ENCODE results near the gene VASH1. TPM values are rescaled to one million over a fixed set of nuclear protein-coding genes. Genes with fewer than 3 reads are reported as not detected.

The VASH1 gene
- total RNA-seq, 1 donor from 2014 or later = 28.4 TPM

GRCh38 chr14:76780875-76781647 lies 19.8 kb downstream of the VASH1 start:
- no peak for DNase-seq (ENCODE audit: low spot score in 2 of 2)
- intact Hi-C loops (cut with DNase I) = no loop called here
- Histone ChIP-seq H3K27ac (peak overlapping the region; percentile 59 to 65), H3K9me3 (no peaks in the 10 kb centered on the region), H3K36me3 (peaks cover 6 to 16% of the 10 kb centered on the region in 2 donors), H3K4me3 (no peak overlapping the region), H3K4me1 (peaks cover 0 to 10% of the 10 kb centered on the region in 2 donors), H3K27me3 (no peaks in the 10 kb centered on the region)
- no peak for TF ChIP-seq CTCF (IDR thresholded peaks at IDR 0.05)

GRCh38 chr14:76781648-76782051 lies 20.4 kb downstream of the VASH1 start:
- Histone ChIP-seq H3K27me3 (no peaks in the 10 kb centered on the region), H3K27ac (peak overlapping the region; percentile 59 to 65), H3K9me3 (no peaks in the 10 kb centered on the region), H3K36me3 (peaks cover 5 to 14% of the 10 kb centered on the region in 2 donors), H3K4me3 (no peak overlapping the region), H3K4me1 (peaks cover 0 to 10% of the 10 kb centered on the region in 2 donors)
- DNase-seq (ENCODE audit: low spot score in 2 of 2) = no peak
- intact Hi-C loops (cut with DNase I) = no loop called here
- no peak for TF ChIP-seq CTCF (IDR thresholded peaks at IDR 0.05)

GRCh38 chr14:76782115-76782884 lies 21.0 kb downstream of the VASH1 start:
- Histone ChIP-seq H3K36me3 (peaks cover 5 to 10% of the 10 kb centered on the region in 2 donors), H3K4me1 (peaks cover 0 to 10% of the 10 kb centered on the region in 2 donors), H3K4me3 (no peak overlapping the region), H3K27ac (peak overlapping the region; percentile 59 to 65), H3K27me3 (no peaks in the 10 kb centered on the region), H3K9me3 (no peaks in the 10 kb centered on the region)
- no peak for DNase-seq (ENCODE audit: low spot score in 2 of 2)
- intact Hi-C loops (cut with DNase I) = no loop called here
- TF ChIP-seq CTCF (IDR thresholded peaks at IDR 0.05) = no peak

GRCh38 chr14:76782885-76783566 lies 21.8 kb downstream of the VASH1 start:
- Histone ChIP-seq H3K27me3 (no peaks in the 10 kb centered on the region), H3K4me3 (no peak overlapping the region), H3K36me3 (peaks cover 10 to 14% of the 10 kb centered on the region in 2 donors), H3K4me1 (peaks cover 0 to 10% of the 10 kb centered on the region in 2 donors), H3K27ac (peak overlapping the region; percentile 59 to 65), H3K9me3 (no peaks in the 10 kb centered on the region)
- no peak for TF ChIP-seq CTCF (IDR thresholded peaks at IDR 0.05)
- DNase-seq (ENCODE audit: low spot score in 2 of 2) = no peak
- intact Hi-C loops (cut with DNase I) = no loop called here

GRCh38 chr14:76784266-76784874 lies 23.1 kb downstream of the VASH1 start:
- no peak overlapping the region for H3K4me3 ChIP-seq
- peaks cover 0 to 10% of the 10 kb centered on the region in 2 donors for H3K4me1 ChIP-seq
- no peaks in the 10 kb centered on the region for H3K9me3 ChIP-seq
- peaks cover 16 to 20% of the 10 kb centered on the region in 2 donors for H3K36me3 ChIP-seq
- H3K27ac ChIP-seq = peak overlapping the region; percentile 19 to 59
- intact Hi-C loops (cut with DNase I) = loop anchor here (2.0 kb wide), 2 partner anchors 24 to 28 kb away; partner anchors contain the start of genes ANGEL1 and VASH1
- no peak for TF ChIP-seq CTCF (IDR thresholded peaks at IDR 0.05)
- H3K27me3 ChIP-seq = no peaks in the 10 kb centered on the region
- DNase-seq (ENCODE audit: low spot score in 2 of 2) = no peak

Measured in ascending aorta (tissue), 2 donors.